ENCODE results near the gene DCLK1. TPM values are rescaled to one million over a fixed set of nuclear protein-coding genes. Genes with fewer than 3 reads are reported as not detected.

Gene DCLK1
- total RNA-seq, 1 experiment from 2014 or later = 36.2 TPM

DNA sequence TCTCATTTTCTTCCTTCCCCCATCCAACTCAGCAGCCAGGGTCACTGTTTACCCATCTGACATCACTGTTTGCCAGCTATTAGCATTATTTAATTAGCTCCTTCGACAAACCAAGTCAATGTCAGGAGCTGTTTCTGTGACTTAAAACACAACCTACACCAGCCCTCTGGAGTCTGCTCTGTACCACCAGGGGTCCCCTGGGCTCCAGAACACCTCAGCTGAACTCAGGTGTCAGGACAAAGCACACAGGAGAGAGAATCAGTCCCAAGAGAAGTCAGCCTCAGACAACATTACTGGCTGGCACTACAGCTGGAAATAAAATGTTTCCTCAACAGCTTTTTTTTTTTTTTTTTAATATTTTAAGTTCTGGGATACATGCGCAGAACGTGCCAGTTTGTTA is 45.1 kb downstream of the DCLK1 start:
- H3T11ph ChIP-seq (ENCODE audit: low read length) = no peak overlapping the region
- H4K20me1 ChIP-seq (ENCODE audit: control insufficient read depth, insufficient read depth, insufficient read length) = no peaks in the 10 kb centered on the region
- WGBS (ENCODE audit: extremely low coverage, insufficient read length, low lambda C conversion rate) = no CpG with 5 or more reads among the region's 3 CpGs
- no peak overlapping the region for H3K27ac Mint-ChIP-seq
- H3K56ac ChIP-seq (ENCODE audit: insufficient read length, low read depth, low read length) = no peak overlapping the region
- no peak overlapping the region for H3K4me2 ChIP-seq (ENCODE audit: insufficient read depth, insufficient read length, low read length)
- H2BK120ac ChIP-seq (ENCODE audit: low read depth, low read length, poor library complexity, severe bottlenecking) = no peak overlapping the region
- H3K4me1 Mint-ChIP-seq = peaks cover 18 to 22% of the 10 kb centered on the region in 2 experiments
- H3K27me3 Mint-ChIP-seq (ENCODE audit: low read depth) = no peaks in the 10 kb centered on the region
- no peak overlapping the region for H2BK5ac ChIP-seq (ENCODE audit: insufficient read length, low read length)
- H3K27ac ChIP-seq (ENCODE audit: insufficient read length, low read depth, low read length) = no peak overlapping the region
- peak; percentile 49 for DNase-seq
- no peak overlapping the region for H2BK12ac ChIP-seq (ENCODE audit: insufficient read length, low read depth, low read length)
- peaks cover 0 to 2% of the 10 kb centered on the region in 2 experiments; a peak in 1 of 5 replicates for H3K9me3 Mint-ChIP-seq
- H3K14ac ChIP-seq (ENCODE audit: insufficient read depth, low read length) = no peak overlapping the region
- peaks cover 2% of the 10 kb centered on the region; the same call in 1 of the 2 replicates for H3K4me1 ChIP-seq (ENCODE audit: insufficient read depth, low read length)
- TF ChIP-seq, protein P1, sequence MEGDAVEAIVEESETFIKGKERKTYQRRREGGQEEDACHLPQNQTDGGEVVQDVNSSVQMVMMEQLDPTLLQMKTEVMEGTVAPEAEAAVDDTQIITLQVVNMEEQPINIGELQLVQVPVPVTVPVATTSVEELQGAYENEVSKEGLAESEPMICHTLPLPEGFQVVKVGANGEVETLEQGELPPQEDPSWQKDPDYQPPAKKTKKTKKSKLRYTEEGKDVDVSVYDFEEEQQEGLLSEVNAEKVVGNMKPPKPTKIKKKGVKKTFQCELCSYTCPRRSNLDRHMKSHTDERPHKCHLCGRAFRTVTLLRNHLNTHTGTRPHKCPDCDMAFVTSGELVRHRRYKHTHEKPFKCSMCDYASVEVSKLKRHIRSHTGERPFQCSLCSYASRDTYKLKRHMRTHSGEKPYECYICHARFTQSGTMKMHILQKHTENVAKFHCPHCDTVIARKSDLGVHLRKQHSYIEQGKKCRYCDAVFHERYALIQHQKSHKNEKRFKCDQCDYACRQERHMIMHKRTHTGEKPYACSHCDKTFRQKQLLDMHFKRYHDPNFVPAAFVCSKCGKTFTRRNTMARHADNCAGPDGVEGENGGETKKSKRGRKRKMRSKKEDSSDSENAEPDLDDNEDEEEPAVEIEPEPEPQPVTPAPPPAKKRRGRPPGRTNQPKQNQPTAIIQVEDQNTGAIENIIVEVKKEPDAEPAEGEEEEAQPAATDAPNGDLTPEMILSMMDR (conservative IDR thresholded peaks at IDR 0.05) = peak; percentile 57
- H2BK20ac ChIP-seq (ENCODE audit: low read depth, low read length, poor library complexity, severe bottlenecking) = no peak overlapping the region
- no peak overlapping the region for H3K9ac ChIP-seq (ENCODE audit: extremely low read depth, insufficient read length, low read length)
- H4K8ac ChIP-seq (replicated peaks; ENCODE audit: insufficient read length, low read depth, low read length) = no peak overlapping the region
- no peak overlapping the region for H2AFZ ChIP-seq (ENCODE audit: low read length)
- no peaks in the 10 kb centered on the region for H3K9me3 ChIP-seq (ENCODE audit: control insufficient read depth, low read depth, low read length)
- no peaks in the 10 kb centered on the region for H3K79me2 ChIP-seq (ENCODE audit: insufficient read depth, low read length)
- H3K4me3 Mint-ChIP-seq = no peak overlapping the region
- H3K27me3 ChIP-seq (ENCODE audit: insufficient read depth, low read length) = no peaks in the 10 kb centered on the region
- no peaks in the 10 kb centered on the region for H3K79me1 ChIP-seq (ENCODE audit: insufficient read depth, low read depth, low read length, poor library complexity, severe bottlenecking)
- no peak overlapping the region for H4K91ac ChIP-seq (ENCODE audit: insufficient read length, low read depth, low read length)
- H4K5ac ChIP-seq (ENCODE audit: insufficient read length, low read depth, low read length) = no peak overlapping the region
- H2AK5ac ChIP-seq (ENCODE audit: insufficient read length, low read length) = no peak overlapping the region
- no peak overlapping the region for H2BK15ac ChIP-seq (ENCODE audit: low read depth, low read length)
- no peaks in the 10 kb centered on the region; a peak in 1 of 7 replicates for H3K36me3 Mint-ChIP-seq (ENCODE audit: insufficient read depth in 1 of 3, low read depth in 3 of 3)
- H3K18ac ChIP-seq (ENCODE audit: insufficient read length, low read depth, low read length) = no peak overlapping the region
- H3K23ac ChIP-seq (ENCODE audit: insufficient read length, low read depth, low read length) = no peak overlapping the region
- no peaks in the 10 kb centered on the region for H3K23me2 ChIP-seq (ENCODE audit: insufficient read length, low read depth, low read length, poor library complexity, severe bottlenecking)
- no peak overlapping the region for H3K4ac ChIP-seq (ENCODE audit: low read depth, low read length)
